Measurements from ENCODE around the gene SLC37A2.

DNA sequence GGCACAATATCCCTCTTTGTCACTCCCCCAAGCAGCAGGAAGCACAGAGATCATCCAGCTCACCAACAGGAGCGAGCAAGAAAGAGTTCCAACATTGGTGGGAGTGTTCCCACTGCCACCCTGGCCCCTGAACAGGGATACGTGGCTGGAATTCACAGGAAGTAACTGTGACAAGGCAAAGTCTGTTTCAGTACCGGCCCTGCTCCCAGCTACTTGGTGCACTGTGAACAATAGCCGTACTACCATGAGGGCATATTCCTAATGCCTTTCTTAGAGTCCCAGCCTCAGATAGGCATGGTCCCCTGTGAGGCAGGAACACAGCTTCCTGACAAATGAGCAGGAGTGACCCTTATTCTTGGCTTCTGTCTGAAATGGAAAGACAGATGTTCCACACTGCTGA, 1.8 kb upstream of the SLC37A2 start:
- TF ChIP-seq, protein P1, sequence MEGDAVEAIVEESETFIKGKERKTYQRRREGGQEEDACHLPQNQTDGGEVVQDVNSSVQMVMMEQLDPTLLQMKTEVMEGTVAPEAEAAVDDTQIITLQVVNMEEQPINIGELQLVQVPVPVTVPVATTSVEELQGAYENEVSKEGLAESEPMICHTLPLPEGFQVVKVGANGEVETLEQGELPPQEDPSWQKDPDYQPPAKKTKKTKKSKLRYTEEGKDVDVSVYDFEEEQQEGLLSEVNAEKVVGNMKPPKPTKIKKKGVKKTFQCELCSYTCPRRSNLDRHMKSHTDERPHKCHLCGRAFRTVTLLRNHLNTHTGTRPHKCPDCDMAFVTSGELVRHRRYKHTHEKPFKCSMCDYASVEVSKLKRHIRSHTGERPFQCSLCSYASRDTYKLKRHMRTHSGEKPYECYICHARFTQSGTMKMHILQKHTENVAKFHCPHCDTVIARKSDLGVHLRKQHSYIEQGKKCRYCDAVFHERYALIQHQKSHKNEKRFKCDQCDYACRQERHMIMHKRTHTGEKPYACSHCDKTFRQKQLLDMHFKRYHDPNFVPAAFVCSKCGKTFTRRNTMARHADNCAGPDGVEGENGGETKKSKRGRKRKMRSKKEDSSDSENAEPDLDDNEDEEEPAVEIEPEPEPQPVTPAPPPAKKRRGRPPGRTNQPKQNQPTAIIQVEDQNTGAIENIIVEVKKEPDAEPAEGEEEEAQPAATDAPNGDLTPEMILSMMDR (IDR thresholded peaks at IDR 0.05): no peak
- TF ChIP-seq POLR2AphosphoS5 (IDR thresholded peaks at IDR 0.05) (no peak), POLR2A (IDR thresholded peaks at IDR 0.05) (no peak), EP300 (IDR thresholded peaks at IDR 0.05) (no peak)

All from upper lobe of left lung (tissue), 4 donors.